ENCODE measurements around the gene NPEPPS. TPM values are rescaled to one million over a fixed set of nuclear protein-coding genes. Genes with fewer than 3 reads are reported as not detected.
A peak's percentile ranks its signal among the peaks of the same experiment; 100 is the strongest.
"Not testable (repeated sequence)": the region's sequence is repeated elsewhere in the genome, so short reads cannot be mapped to it uniquely, and the experiment has no call there.

NPEPPS gene
- total RNA-seq, 2 experiments from 2014 or later, result 103 to 105 TPM

GRCh38 chr17:47593522-47593921 is 62.6 kb downstream of the NPEPPS start:
- CTCF ChIA-PET, H3K4me1 Mint-ChIP-seq, POLR2A ChIA-PET, DNase-seq, H3K4me3 Mint-ChIP-seq, H3K27me3 Mint-ChIP-seq, H3K9me3 Mint-ChIP-seq, H3K27ac Mint-ChIP-seq: not testable (repeated sequence)
- H3K36me3 Mint-ChIP-seq (ENCODE audit: low read depth), result peaks cover 31% of the 10 kb centered on the region

GRCh38 chr17:47603830-47604597 is 73.1 kb downstream of the NPEPPS start:
- H3K4me3 Mint-ChIP-seq, result no peak overlapping the region
- ChIA-PET POLR2A (no interaction called here), CTCF (interaction anchor here (0.7 to 1.3 kb wide), 2 partner anchors 12 to 494 kb away, joined by 4 to 7 read pairs; no protein-coding TSS in a partner anchor)
- peaks cover under 1% of the 10 kb centered on the region for H3K4me1 Mint-ChIP-seq
- DNase-seq, result no peak
- no peak overlapping the region for H3K27ac Mint-ChIP-seq
- H3K36me3 Mint-ChIP-seq (ENCODE audit: low read depth), result peaks cover 47% of the 10 kb centered on the region
- no peaks in the 10 kb centered on the region for H3K27me3 Mint-ChIP-seq
- H3K9me3 Mint-ChIP-seq, result no peaks in the 10 kb centered on the region

GRCh38 chr17:47604598-47604927 is 73.7 kb downstream of the NPEPPS start:
- no peaks in the 10 kb centered on the region for H3K9me3 Mint-ChIP-seq
- POLR2A ChIA-PET, result no interaction called here

GRCh38 chr17:47605011-47605410 is 74.1 kb downstream of the NPEPPS start:
- Mint-ChIP-seq H3K4me1 (peaks cover 7% of the 10 kb centered on the region), H3K9me3 (no peaks in the 10 kb centered on the region), H3K36me3 (ENCODE audit: low read depth) (peaks cover 50% of the 10 kb centered on the region), H3K27me3 (no peaks in the 10 kb centered on the region), H3K27ac (no peak overlapping the region), H3K4me3 (no peak overlapping the region)
- POLR2A ChIA-PET, result no interaction called here
- no peak for DNase-seq
- CTCF ChIA-PET, result interaction anchor here (0.7 to 1.3 kb wide), 2 partner anchors 11 to 495 kb away, joined by 4 to 7 read pairs; no protein-coding TSS in a partner anchor

More at GRCh38 chr17:47604598-47604927, 73.7 kb downstream of the NPEPPS start:
- H3K4me3 Mint-ChIP-seq, result no peak overlapping the region
- peaks cover 48% of the 10 kb centered on the region for H3K36me3 Mint-ChIP-seq (ENCODE audit: low read depth)
- CTCF ChIA-PET, result interaction anchor here (0.7 to 1.3 kb wide), 2 partner anchors 11 to 495 kb away, joined by 4 to 7 read pairs; no protein-coding TSS in a partner anchor
- no peak for DNase-seq
- H3K27me3 Mint-ChIP-seq, result no peaks in the 10 kb centered on the region
- peaks cover 4% of the 10 kb centered on the region for H3K4me1 Mint-ChIP-seq
- no peak overlapping the region for H3K27ac Mint-ChIP-seq

GRCh38 chr17:47607481-47607880 is 76.6 kb downstream of the NPEPPS start:
- peaks cover 35% of the 10 kb centered on the region for H3K36me3 Mint-ChIP-seq (ENCODE audit: low read depth)
- H3K4me1 Mint-ChIP-seq, result peaks cover 9% of the 10 kb centered on the region
- H3K9me3 Mint-ChIP-seq, result no peaks in the 10 kb centered on the region
- no peak overlapping the region for H3K4me3 Mint-ChIP-seq
- H3K27me3 Mint-ChIP-seq, result no peaks in the 10 kb centered on the region
- CTCF ChIA-PET, result no interaction called here
- POLR2A ChIA-PET, result no interaction called here
- no peak for DNase-seq
- no peak overlapping the region for H3K27ac Mint-ChIP-seq

- POLR2A ChIA-PET, result no interaction called here
- peaks cover 39% of the 10 kb centered on the region for H3K36me3 Mint-ChIP-seq (ENCODE audit: low read depth)
Measured at GRCh38 chr17:47611372-47612350, 80.8 kb downstream of the NPEPPS start.

GRCh38 chr17:47615766-47616424 is 85.0 kb downstream of the NPEPPS start:
- no peak overlapping the region for H3K4me3 Mint-ChIP-seq
- H3K27ac Mint-ChIP-seq, result peak overlapping the region; percentile 27
- H3K9me3 Mint-ChIP-seq, result no peaks in the 10 kb centered on the region
- H3K4me1 Mint-ChIP-seq, result peaks cover 17% of the 10 kb centered on the region
- ChIA-PET CTCF (interaction anchor here (0.6 to 3.7 kb wide), 24 partner anchors 8 to 641 kb away, joined by 3 to 26 read pairs (median 4); no protein-coding TSS in a partner anchor), POLR2A (interaction anchor here (1.1 to 2.9 kb wide), 2 partner anchors 34 to 386 kb away, joined by 3 to 14 read pairs; partner anchors contain the start of gene KPNB1)
- no peak for DNase-seq
- no peaks in the 10 kb centered on the region for H3K27me3 Mint-ChIP-seq
- H3K36me3 Mint-ChIP-seq (ENCODE audit: low read depth), result peaks cover 35% of the 10 kb centered on the region

More at GRCh38 chr17:47611372-47612350, 80.8 kb downstream of the NPEPPS start:
- Mint-ChIP-seq H3K27me3 (no peaks in the 10 kb centered on the region), H3K4me1 (peaks cover 11% of the 10 kb centered on the region), H3K9me3 (no peaks in the 10 kb centered on the region), H3K27ac (no peak overlapping the region), H3K4me3 (no peak overlapping the region)
- no peak for DNase-seq
- CTCF ChIA-PET, result no interaction called here

GRCh38 chr17:47618410-47618809 is 87.5 kb downstream of the NPEPPS start:
- ChIA-PET CTCF (interaction anchor here (0.8 to 2.7 kb wide), 5 partner anchors 12 to 294 kb away, joined by 3 to 15 read pairs (median 3); partner anchors contain the start of genes EFCAB13 and KPNB1), POLR2A (interaction anchor here (0.6 to 1.7 kb wide), 4 partner anchors 26 to 670 kb away, joined by 3 to 11 read pairs (median 3); partner anchors contain the start of gene KPNB1)
- no peak overlapping the region for H3K27ac Mint-ChIP-seq

GRCh38 chr17:47620503-47621245 is 89.8 kb downstream of the NPEPPS start:
- H3K36me3 Mint-ChIP-seq (ENCODE audit: low read depth), result peaks cover 52% of the 10 kb centered on the region
- DNase-seq, result no peak
- H3K9me3 Mint-ChIP-seq, result no peaks in the 10 kb centered on the region
- peak overlapping the region; percentile 19 for H3K27ac Mint-ChIP-seq
- peaks cover 23% of the 10 kb centered on the region for H3K4me1 Mint-ChIP-seq
- H3K4me3 Mint-ChIP-seq, result no peak overlapping the region
- CTCF ChIA-PET, result interaction anchor here (1.2 kb wide), 1 partner anchor 9 kb away, joined by 3 read pairs; no protein-coding TSS in a partner anchor
- POLR2A ChIA-PET, result interaction anchor here (1.0 to 2.4 kb wide), 3 partner anchors 28 to 432 kb away, joined by 3 to 9 read pairs (median 3); partner anchors contain the start of gene CDC27
- H3K27me3 Mint-ChIP-seq, result no peaks in the 10 kb centered on the region

More at GRCh38 chr17:47618410-47618809, 87.5 kb downstream of the NPEPPS start:
- Mint-ChIP-seq H3K4me1 (peaks cover 23% of the 10 kb centered on the region), H3K27me3 (no peaks in the 10 kb centered on the region), H3K4me3 (no peak overlapping the region), H3K9me3 (no peaks in the 10 kb centered on the region), H3K36me3 (ENCODE audit: low read depth) (peaks cover 50% of the 10 kb centered on the region)
- no peak for DNase-seq

- H3K36me3 Mint-ChIP-seq (ENCODE audit: low read depth), result peaks cover 47% of the 10 kb centered on the region
- CTCF ChIA-PET, result no interaction called here
- H3K9me3 Mint-ChIP-seq, result no peaks in the 10 kb centered on the region
- DNase-seq, result no peak
- POLR2A ChIA-PET, result interaction anchor here (1.0 to 2.4 kb wide), 2 partner anchors 27 to 29 kb away, joined by 6 to 9 read pairs; no protein-coding TSS in a partner anchor
- peaks cover 21% of the 10 kb centered on the region for H3K4me1 Mint-ChIP-seq
- H3K4me3 Mint-ChIP-seq, result no peak overlapping the region
- H3K27ac Mint-ChIP-seq, result peak overlapping the region; percentile 19
- no peaks in the 10 kb centered on the region for H3K27me3 Mint-ChIP-seq
Measured at GRCh38 chr17:47621293-47622179, 90.6 kb downstream of the NPEPPS start.

- H3K36me3 Mint-ChIP-seq (ENCODE audit: low read depth), result peaks cover 47% of the 10 kb centered on the region
- ChIA-PET POLR2A (interaction anchor here (1.0 to 2.4 kb wide), 2 partner anchors 27 to 28 kb away, joined by 6 to 9 read pairs; no protein-coding TSS in a partner anchor), CTCF (no interaction called here)
- H3K27ac Mint-ChIP-seq, result no peak overlapping the region
- H3K27me3 Mint-ChIP-seq, result no peaks in the 10 kb centered on the region
- no peak for DNase-seq
- H3K4me3 Mint-ChIP-seq, result no peak overlapping the region
- H3K4me1 Mint-ChIP-seq, result peaks cover 21% of the 10 kb centered on the region
- H3K9me3 Mint-ChIP-seq, result no peaks in the 10 kb centered on the region
Measured at GRCh38 chr17:47622180-47622549, 91.3 kb downstream of the NPEPPS start.

Measured in activated CD4-positive, alpha-beta memory T cell treated with anti-CD3 and anti-CD28 coated beads, Interleukin-2, amount 10 ng/mL, durations not matched to agents 7 days and 5 days (primary cell).